GM19328 (cell line): ENCODE measurements around the gene ZDHHC12.
A peak's percentile ranks its signal among the peaks of the same experiment; 100 is the strongest.

Source experiments
- ATAC-seq: cut with Tn5 transposase; IDR thresholded peaks from one replicate; pipeline ENCODE4 v1.9.1; 2021; ENCODE audit warnings: mild to moderate bottlenecking, moderate library complexity; ENCODE audit not compliant: unreplicated experiment

The ZDHHC12 gene

GRCh38 chr9:128688501-128689292, 35.2 kb downstream of the ZDHHC12 start, which contains the start of gene SET:
Gene SET (plus strand): TSS chr9:128689222. CDS start chr9:128689583, 361 bp downstream.
- peak; percentile 67 for ATAC-seq

- no peak for ATAC-seq
Observed at GRCh38 chr9:128687453-128687852, 36.5 kb downstream of the ZDHHC12 start.

DNA sequence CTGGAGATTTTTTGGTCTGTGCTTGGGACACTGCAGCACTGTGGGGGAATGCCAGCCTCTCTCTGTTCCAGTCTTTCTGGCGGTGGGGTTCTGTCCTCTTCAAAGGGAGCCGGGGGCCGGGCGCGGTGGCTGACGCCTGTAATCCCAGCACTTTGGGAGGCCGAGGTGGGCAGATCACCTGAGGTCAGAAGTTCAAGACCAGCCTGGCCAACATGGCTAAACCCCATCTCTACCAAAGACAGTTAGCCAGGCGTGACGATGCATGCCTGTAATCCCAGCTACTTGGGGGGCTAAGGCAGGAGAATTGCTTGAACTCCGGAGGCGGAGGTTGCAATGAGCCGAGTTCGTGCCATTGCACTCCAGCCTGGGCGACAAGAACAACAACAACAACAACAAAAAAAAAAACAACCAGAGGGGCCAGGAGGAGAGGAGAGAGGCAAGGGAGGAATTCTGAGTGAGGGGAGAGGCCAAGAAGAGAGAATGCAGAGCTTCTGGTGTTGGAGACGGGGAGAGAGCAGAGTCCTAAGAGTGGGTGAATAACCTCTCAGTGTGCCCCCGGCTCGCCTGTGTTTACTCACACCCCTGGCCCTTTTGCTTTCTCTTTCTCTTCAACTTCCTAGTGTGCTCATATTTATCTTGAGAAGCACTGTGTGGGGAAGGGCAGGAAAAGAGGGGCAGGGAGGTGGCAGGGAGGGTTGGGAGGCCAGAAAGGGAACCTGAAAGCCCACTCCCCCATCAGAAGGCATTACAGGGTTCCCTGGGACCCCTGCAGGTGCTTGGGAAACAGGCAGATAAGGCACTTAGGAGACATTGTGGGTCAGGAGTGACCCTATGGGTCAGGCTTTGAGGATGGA, 38.1 kb downstream of the ZDHHC12 start:
- no peak for ATAC-seq

DNA sequence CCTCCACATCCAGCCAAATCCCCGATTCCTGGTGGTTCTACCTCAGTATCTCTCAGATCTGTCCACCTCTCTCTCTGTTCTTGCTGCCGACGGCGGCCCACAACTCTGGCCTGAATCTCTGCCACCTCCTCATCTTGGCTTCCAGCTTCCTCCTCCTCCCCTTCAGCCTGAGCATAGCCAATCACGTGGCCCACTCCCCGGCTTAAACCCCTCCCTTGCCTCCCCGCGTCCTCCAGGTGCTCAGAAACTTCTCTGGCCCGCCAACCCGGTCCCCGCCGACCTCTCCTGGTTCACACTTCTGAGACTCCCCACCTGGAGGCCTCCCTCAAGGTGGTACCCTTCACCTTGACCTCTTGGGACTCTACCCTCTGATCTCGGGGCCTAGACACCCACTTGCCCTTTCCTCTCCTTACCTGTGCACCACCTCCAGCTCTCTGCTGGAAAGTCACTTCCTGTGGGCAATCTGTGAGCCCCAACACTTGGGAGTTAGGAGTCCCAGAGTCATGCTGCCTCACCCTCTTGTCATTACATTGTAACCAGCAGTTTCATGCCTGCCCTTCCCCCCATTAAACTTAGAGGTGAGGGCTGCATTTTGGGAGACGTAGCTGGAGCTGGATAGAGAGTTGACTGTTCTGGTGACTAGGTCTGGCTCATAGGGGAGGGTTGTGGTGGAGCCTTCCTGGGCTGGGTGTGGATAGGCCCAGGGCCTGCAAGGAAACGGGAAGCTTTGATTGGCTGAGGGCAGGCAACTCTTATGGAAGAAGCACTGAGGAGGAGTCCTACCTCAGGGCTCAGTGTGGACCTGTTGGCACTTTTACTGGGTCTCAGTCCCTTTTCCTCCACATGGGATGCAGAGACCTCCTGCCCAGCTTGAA, 39.4 kb downstream of the ZDHHC12 start:
- ATAC-seq, result no peak

- no peak for ATAC-seq
Observed at GRCh38 chr9:128684065-128684324, 39.9 kb downstream of the ZDHHC12 start.

GRCh38 chr9:128683340-128684064, 40.4 kb downstream of the ZDHHC12 start:
- ATAC-seq, result no peak

- no peak for ATAC-seq
Observed at GRCh38 chr9:128677794-128678193, 46.1 kb downstream of the ZDHHC12 start.

- ATAC-seq, result no peak
Observed at GRCh38 chr9:128675382-128675781, 48.5 kb downstream of the ZDHHC12 start.
